ENCODE results near the gene HSCB. TPM values are rescaled to one million over a fixed set of nuclear protein-coding genes. Genes with fewer than 3 reads are reported as not detected.
"Not testable (repeated sequence)": the region's sequence is repeated elsewhere in the genome, so short reads cannot be mapped to it uniquely, and the experiment has no call there.

The HSCB gene
- total RNA-seq (4.9 TPM), polyA plus RNA-seq (10 to 100 TPM in 2 of 4 donors, 1 to 10 TPM in 2; 8.7 to 12.0 (median 10.7) TPM)

GRCh38 chr22:28741785-28742561, at the start of gene HSCB, which contains the start of gene CHEK2:
Gene HSCB, plus strand, starts transcription at chr22:28742039. Its CDS starts 57 bp downstream, at chr22:28742096.
Gene CHEK2, minus strand, starts transcription at chr22:28741820. Its CDS starts 7,099 bp downstream, at chr22:28734721.
- no peaks in the 10 kb centered on the region for H3K9me3 ChIP-seq (ENCODE audit: control insufficient read depth in 2 of 2, low read length in 2 of 2)
- H3K27ac ChIP-seq (ENCODE audit: insufficient read depth, low read length, poor library complexity, severe bottlenecking): peak within 1 kb of the TSS; percentile 95
- no peaks in the 10 kb centered on the region for H3K9me3 Mint-ChIP-seq
- DNase-seq (peak; percentile 96 to 99 (median 97)), ATAC-seq (ENCODE audit: low read depth in 2 of 2) (peak; percentile 93 to 94)
- H3K27me3 ChIP-seq (ENCODE audit: control insufficient read depth, insufficient read depth, low read length): no peaks in the 10 kb centered on the region
- H3K4me3 Mint-ChIP-seq: peak within 1 kb of the TSS; percentile 91 to 100 (median 94)
- peaks cover 12% of the 10 kb centered on the region for H3K36me3 Mint-ChIP-seq
- H3K4me3 ChIP-seq (ENCODE audit: low read depth, low read length): peak within 1 kb of the TSS; percentile 94
- peaks cover 7 to 38% (median 22%) of the 10 kb centered on the region in 4 donors for H3K4me1 Mint-ChIP-seq
- H3K36me3 ChIP-seq (ENCODE audit: control insufficient read depth, insufficient read depth, low read length): peaks cover 15% of the 10 kb centered on the region
- H3K27ac Mint-ChIP-seq: peak within 1 kb of the TSS; percentile 90 to 96 (median 95)
- H3K27me3 Mint-ChIP-seq: no peaks in the 10 kb centered on the region
- peaks cover 14% of the 10 kb centered on the region for H3K4me1 ChIP-seq (ENCODE audit: control insufficient read depth, insufficient read depth, low read length, poor library complexity, severe bottlenecking)

- H3K27me3 Mint-ChIP-seq, H3K9me3 Mint-ChIP-seq: not testable (repeated sequence)
- peaks cover 36% of the 10 kb centered on the region for H3K36me3 Mint-ChIP-seq
These were observed 48.6 kb upstream of the HSCB start for GRCh38 chr22:28693041-28693760.

GRCh38 chr22:28702891-28703290, 38.9 kb upstream of the HSCB start:
- Histone ChIP-seq H3K36me3 (ENCODE audit: control insufficient read depth, insufficient read depth, low read length) (peaks cover 3% of the 10 kb centered on the region), H3K27me3 (ENCODE audit: control insufficient read depth, insufficient read depth, low read length) (no peaks in the 10 kb centered on the region), H3K9me3 (ENCODE audit: control insufficient read depth in 2 of 2, low read length in 2 of 2) (no peaks in the 10 kb centered on the region), H3K4me3 (ENCODE audit: low read depth, low read length) (no peak overlapping the region), H3K4me1 (ENCODE audit: control insufficient read depth, insufficient read depth, low read length, poor library complexity, severe bottlenecking) (no peaks in the 10 kb centered on the region), H3K27ac (ENCODE audit: insufficient read depth, low read length, poor library complexity, severe bottlenecking) (no peak overlapping the region)
- ATAC-seq (ENCODE audit: low read depth in 2 of 2): no peak
- peaks cover 0 to 1% (median 0%) of the 10 kb centered on the region in 7 donors for H3K9me3 Mint-ChIP-seq
- H3K36me3 Mint-ChIP-seq: peaks cover 34% of the 10 kb centered on the region
- no peak for DNase-seq
- no peaks in the 10 kb centered on the region for H3K27me3 Mint-ChIP-seq
- no peak overlapping the region for H3K4me3 Mint-ChIP-seq
- no peaks in the 10 kb centered on the region for H3K4me1 Mint-ChIP-seq
- H3K27ac Mint-ChIP-seq: no peak overlapping the region

More at GRCh38 chr22:28693041-28693760, 48.6 kb upstream of the HSCB start:
- not testable (repeated sequence) for H3K4me3 Mint-ChIP-seq; H3K4me1 Mint-ChIP-seq; H3K27me3 ChIP-seq (ENCODE audit: control insufficient read depth, insufficient read depth, low read length); H3K4me1 ChIP-seq (ENCODE audit: control insufficient read depth, insufficient read depth, low read length, poor library complexity, severe bottlenecking); ATAC-seq (ENCODE audit: low read depth in 2 of 2); H3K27ac Mint-ChIP-seq; H3K9me3 ChIP-seq (ENCODE audit: control insufficient read depth in 2 of 2, low read length in 2 of 2); H3K4me3 ChIP-seq (ENCODE audit: low read depth, low read length); DNase-seq; H3K27ac ChIP-seq (ENCODE audit: insufficient read depth, low read length, poor library complexity, severe bottlenecking); H3K36me3 ChIP-seq (ENCODE audit: control insufficient read depth, insufficient read depth, low read length)

GRCh38 chr22:28703436-28703835, 38.4 kb upstream of the HSCB start:
- Mint-ChIP-seq H3K36me3 (peaks cover 38% of the 10 kb centered on the region), H3K27me3 (no peaks in the 10 kb centered on the region)

GRCh38 chr22:28706845-28707244, 35.0 kb upstream of the HSCB start:
- no peaks in the 10 kb centered on the region for H3K9me3 ChIP-seq (ENCODE audit: control insufficient read depth in 2 of 2, low read length in 2 of 2)
- H3K9me3 Mint-ChIP-seq: peaks cover 0 to 1% (median 0%) of the 10 kb centered on the region in 7 donors
- no peaks in the 10 kb centered on the region for H3K27me3 ChIP-seq (ENCODE audit: control insufficient read depth, insufficient read depth, low read length)
- H3K36me3 ChIP-seq (ENCODE audit: control insufficient read depth, insufficient read depth, low read length): peaks cover 10% of the 10 kb centered on the region
- H3K4me3 ChIP-seq (ENCODE audit: low read depth, low read length): no peak overlapping the region
- ATAC-seq (ENCODE audit: low read depth in 2 of 2) (no peak), DNase-seq (no peak)
- H3K4me3 Mint-ChIP-seq: no peak overlapping the region
- no peaks in the 10 kb centered on the region for H3K27me3 Mint-ChIP-seq
- no peak overlapping the region for H3K27ac ChIP-seq (ENCODE audit: insufficient read depth, low read length, poor library complexity, severe bottlenecking)
- no peak overlapping the region for H3K27ac Mint-ChIP-seq
- peaks cover 0 to 3% (median 0%) of the 10 kb centered on the region in 4 donors for H3K4me1 Mint-ChIP-seq
- peaks cover 36% of the 10 kb centered on the region for H3K36me3 Mint-ChIP-seq
- H3K4me1 ChIP-seq (ENCODE audit: control insufficient read depth, insufficient read depth, low read length, poor library complexity, severe bottlenecking): no peaks in the 10 kb centered on the region

More at GRCh38 chr22:28703436-28703835, 38.4 kb upstream of the HSCB start:
- Mint-ChIP-seq H3K27ac (no peak overlapping the region), H3K9me3 (peaks cover 0 to 1% (median 0%) of the 10 kb centered on the region in 7 donors), H3K4me1 (no peaks in the 10 kb centered on the region), H3K4me3 (no peak overlapping the region)
- H3K9me3 ChIP-seq (ENCODE audit: control insufficient read depth in 2 of 2, low read length in 2 of 2): no peaks in the 10 kb centered on the region
- no peaks in the 10 kb centered on the region for H3K27me3 ChIP-seq (ENCODE audit: control insufficient read depth, insufficient read depth, low read length)
- peaks cover 3% of the 10 kb centered on the region for H3K36me3 ChIP-seq (ENCODE audit: control insufficient read depth, insufficient read depth, low read length)
- H3K27ac ChIP-seq (ENCODE audit: insufficient read depth, low read length, poor library complexity, severe bottlenecking): no peak overlapping the region
- no peak for ATAC-seq (ENCODE audit: low read depth in 2 of 2)
- H3K4me1 ChIP-seq (ENCODE audit: control insufficient read depth, insufficient read depth, low read length, poor library complexity, severe bottlenecking): no peaks in the 10 kb centered on the region
- no peak for DNase-seq
- no peak overlapping the region for H3K4me3 ChIP-seq (ENCODE audit: low read depth, low read length)

GRCh38 chr22:28710107-28710506, 31.7 kb upstream of the HSCB start:
- peaks cover 32% of the 10 kb centered on the region for H3K36me3 Mint-ChIP-seq
- no peak overlapping the region for H3K27ac Mint-ChIP-seq
- no peak overlapping the region for H3K4me3 Mint-ChIP-seq
- H3K4me1 Mint-ChIP-seq: peaks cover 5 to 12% (median 5%) of the 10 kb centered on the region in 4 donors
- peaks cover 10% of the 10 kb centered on the region for H3K36me3 ChIP-seq (ENCODE audit: control insufficient read depth, insufficient read depth, low read length)
- ATAC-seq (ENCODE audit: low read depth in 2 of 2): no peak
- no peak overlapping the region for H3K27ac ChIP-seq (ENCODE audit: insufficient read depth, low read length, poor library complexity, severe bottlenecking)
- no peak overlapping the region for H3K4me3 ChIP-seq (ENCODE audit: low read depth, low read length)
- no peak for DNase-seq
- H3K4me1 ChIP-seq (ENCODE audit: control insufficient read depth, insufficient read depth, low read length, poor library complexity, severe bottlenecking): no peaks in the 10 kb centered on the region
- no peaks in the 10 kb centered on the region for H3K27me3 Mint-ChIP-seq
- H3K27me3 ChIP-seq (ENCODE audit: control insufficient read depth, insufficient read depth, low read length): no peaks in the 10 kb centered on the region
- H3K9me3 Mint-ChIP-seq: peaks cover 0 to 1% (median 0%) of the 10 kb centered on the region in 7 donors
- no peaks in the 10 kb centered on the region for H3K9me3 ChIP-seq (ENCODE audit: control insufficient read depth in 2 of 2, low read length in 2 of 2)

- Mint-ChIP-seq H3K27me3 (no peaks in the 10 kb centered on the region), H3K4me3 (no peak overlapping the region), H3K36me3 (peaks cover 32% of the 10 kb centered on the region), H3K9me3 (peaks cover 0 to 1% (median 0%) of the 10 kb centered on the region in 7 donors), H3K27ac (no peak overlapping the region), H3K4me1 (peaks cover 5 to 15% (median 5%) of the 10 kb centered on the region in 4 donors)
- H3K4me3 ChIP-seq (ENCODE audit: low read depth, low read length): no peak overlapping the region
- DNase-seq (no peak), ATAC-seq (ENCODE audit: low read depth in 2 of 2) (no peak)
- no peak overlapping the region for H3K27ac ChIP-seq (ENCODE audit: insufficient read depth, low read length, poor library complexity, severe bottlenecking)
- H3K27me3 ChIP-seq (ENCODE audit: control insufficient read depth, insufficient read depth, low read length): no peaks in the 10 kb centered on the region
- H3K9me3 ChIP-seq (ENCODE audit: control insufficient read depth in 2 of 2, low read length in 2 of 2): no peaks in the 10 kb centered on the region
- H3K36me3 ChIP-seq (ENCODE audit: control insufficient read depth, insufficient read depth, low read length): peaks cover 10% of the 10 kb centered on the region
- H3K4me1 ChIP-seq (ENCODE audit: control insufficient read depth, insufficient read depth, low read length, poor library complexity, severe bottlenecking): no peaks in the 10 kb centered on the region
These were observed 31.2 kb upstream of the HSCB start for GRCh38 chr22:28710576-28711191.

All from CD4-positive, CD25-positive, alpha-beta regulatory T cell (primary cell).